Suprapubic skin (tissue), 4 donors: ENCODE data around the gene RNF215. TPM values are rescaled to one million over a fixed set of nuclear protein-coding genes. Genes with fewer than 3 reads are reported as not detected.

Experiments used
- DNase-seq, 2 donors: peaks; one replicate each; pipeline ENCODE4 v3.0.0-alpha.2; 2019; ENCODE audit warnings: low spot score in 2 of 2
- H3K27ac ChIP-seq: fragments of 200-600 bp; sonication (generic); one replicate; pipeline ENCODE4 v1.5.1; 2019
- H3K27me3 ChIP-seq: fragments of 200-600 bp; sonication (generic); one replicate; pipeline ENCODE4 v1.5.1; 2019
- H3K36me3 ChIP-seq: fragments of 200-600 bp; sonication (generic); one replicate; pipeline ENCODE4 v1.5.1; 2019
- H3K4me1 ChIP-seq: fragments of 200-600 bp; sonication (generic); one replicate; pipeline ENCODE4 v1.5.1; 2019
- H3K4me3 ChIP-seq: fragments of 200-600 bp; sonication (generic); one replicate; pipeline ENCODE4 v1.5.1; 2019; ENCODE audit warnings: mild to moderate bottlenecking
- H3K9me3 ChIP-seq: fragments of 200-600 bp; sonication (generic); one replicate; pipeline ENCODE4 v1.5.1; 2019
- EP300 ChIP-seq: sonication (generic); formaldehyde crosslinking; IDR thresholded peaks from one replicate; pipeline ENCODE4 v1.6.1; 2017; ENCODE audit warnings: antibody characterized with exemption
- POLR2A ChIP-seq, 2 donors: fragments of 450-650 bp; IDR thresholded peaks; one replicate each; pipeline ENCODE4 v1.6.1; 2017; ENCODE audit warnings: antibody characterized with exemption in 2 of 2, mild to moderate bottlenecking in 2 of 2, moderate library complexity in 2 of 2
- POLR2AphosphoS5 ChIP-seq, 3 donors: sonication (generic); formaldehyde crosslinking; IDR thresholded peaks; one replicate each; pipeline ENCODE4 v1.6.1; 2017; ENCODE audit warnings: antibody characterized with exemption in 3 of 3
- WGBS: methylation state at CpG from one replicate; pipeline ENCODE4 v1.1.5; 2018; 5-methylcytosine and 5-hydroxymethylcytosine counted together
- total RNA-seq, 4 donors: library from RNA; depleted of rRNA; stranded (reverse); fragments of >200 nt; gene quantifications; one replicate each; pipeline ENCODE4 v1.1.0, GENCODE V29; 2016
- TF ChIP-seq, protein P1 (sequence below), 2 donors: fragments of 200-600 bp in 1 of 2; fragments of 450-650 bp in 1 of 2; sonication (generic) in 1 of 2; IDR thresholded peaks; one replicate each; pipeline ENCODE4 v1.5.1; 2016 to 2019; ENCODE audit warnings: antibody characterized with exemption in 2 of 2, mild to moderate bottlenecking in 1 of 2, moderate library complexity in 1 of 2

The RNF215 gene
- total RNA-seq, 4 donors from 2014 or later = 6.3 to 15.5 (median 10.2) TPM

DNA sequence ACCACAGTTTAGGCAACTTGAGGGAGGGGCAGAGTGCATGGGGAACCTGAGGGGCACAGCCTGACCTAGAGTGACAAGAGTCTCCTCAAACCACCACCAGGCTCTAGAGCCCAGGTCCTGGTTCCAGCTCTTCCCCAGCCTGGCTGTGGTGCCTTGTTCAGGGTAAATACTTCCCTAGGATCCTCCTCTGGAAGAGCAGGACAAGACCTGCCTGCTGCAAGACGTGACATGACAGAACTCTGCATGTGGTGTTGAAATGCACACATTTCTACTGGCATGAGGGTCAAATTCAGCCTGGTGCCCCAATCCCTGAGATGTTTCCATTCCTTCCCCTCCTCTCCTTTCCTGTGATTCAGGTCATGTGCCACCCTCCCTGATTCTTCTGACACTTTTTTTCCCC lies 12.9 kb upstream of the RNF215 start:
- TF ChIP-seq POLR2AphosphoS5 (IDR thresholded peaks at IDR 0.05) = no peak
- TF ChIP-seq, protein P1, sequence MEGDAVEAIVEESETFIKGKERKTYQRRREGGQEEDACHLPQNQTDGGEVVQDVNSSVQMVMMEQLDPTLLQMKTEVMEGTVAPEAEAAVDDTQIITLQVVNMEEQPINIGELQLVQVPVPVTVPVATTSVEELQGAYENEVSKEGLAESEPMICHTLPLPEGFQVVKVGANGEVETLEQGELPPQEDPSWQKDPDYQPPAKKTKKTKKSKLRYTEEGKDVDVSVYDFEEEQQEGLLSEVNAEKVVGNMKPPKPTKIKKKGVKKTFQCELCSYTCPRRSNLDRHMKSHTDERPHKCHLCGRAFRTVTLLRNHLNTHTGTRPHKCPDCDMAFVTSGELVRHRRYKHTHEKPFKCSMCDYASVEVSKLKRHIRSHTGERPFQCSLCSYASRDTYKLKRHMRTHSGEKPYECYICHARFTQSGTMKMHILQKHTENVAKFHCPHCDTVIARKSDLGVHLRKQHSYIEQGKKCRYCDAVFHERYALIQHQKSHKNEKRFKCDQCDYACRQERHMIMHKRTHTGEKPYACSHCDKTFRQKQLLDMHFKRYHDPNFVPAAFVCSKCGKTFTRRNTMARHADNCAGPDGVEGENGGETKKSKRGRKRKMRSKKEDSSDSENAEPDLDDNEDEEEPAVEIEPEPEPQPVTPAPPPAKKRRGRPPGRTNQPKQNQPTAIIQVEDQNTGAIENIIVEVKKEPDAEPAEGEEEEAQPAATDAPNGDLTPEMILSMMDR (IDR thresholded peaks at IDR 0.05) = no peak
- no peak for TF ChIP-seq EP300
- TF ChIP-seq POLR2A (IDR thresholded peaks at IDR 0.05) = no peak
- no peaks in the 10 kb centered on the region for H3K27me3 ChIP-seq
- WGBS = 57% methylated on average over 1 of the region's 1 CpG
- peak overlapping the region; percentile 40 for H3K27ac ChIP-seq
- no peak for DNase-seq
- no peaks in the 10 kb centered on the region for H3K9me3 ChIP-seq
- H3K4me1 ChIP-seq = peaks cover 44% of the 10 kb centered on the region
- no peak overlapping the region for H3K4me3 ChIP-seq
- no peaks in the 10 kb centered on the region for H3K36me3 ChIP-seq

DNA sequence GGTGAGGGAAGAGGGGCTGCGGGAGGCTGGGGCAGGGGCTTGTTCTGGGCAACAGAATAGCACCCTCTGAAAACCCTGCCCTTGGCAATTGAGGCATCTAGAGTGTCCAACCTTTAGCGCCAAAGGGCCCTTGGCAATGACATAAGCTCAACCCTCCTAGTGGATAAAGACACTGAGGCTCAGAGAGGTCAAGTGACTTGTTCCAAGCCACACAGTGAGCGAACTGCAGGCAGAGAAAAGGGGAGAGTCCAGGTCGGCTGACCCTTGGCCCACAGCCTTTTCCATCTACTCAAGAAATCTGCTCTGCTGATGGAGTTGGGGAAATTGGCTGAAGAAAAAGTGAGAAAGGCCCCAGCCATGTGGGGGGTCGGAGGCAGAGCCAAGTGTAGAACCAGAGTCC lies 12.5 kb upstream of the RNF215 start:
- 77% methylated on average over 5 of the region's 5 CpGs for WGBS
- no peak for DNase-seq
- Histone ChIP-seq H3K27me3 (no peaks in the 10 kb centered on the region), H3K36me3 (no peaks in the 10 kb centered on the region), H3K4me1 (peaks cover 44% of the 10 kb centered on the region), H3K27ac (peak overlapping the region; percentile 40), H3K4me3 (no peak overlapping the region), H3K9me3 (no peaks in the 10 kb centered on the region)
- no peak for TF ChIP-seq EP300
- TF ChIP-seq, protein P1 (IDR thresholded peaks at IDR 0.05) = no peak
- no peak for TF ChIP-seq POLR2AphosphoS5 (IDR thresholded peaks at IDR 0.05)
- TF ChIP-seq POLR2A (IDR thresholded peaks at IDR 0.05) = no peak

DNA sequence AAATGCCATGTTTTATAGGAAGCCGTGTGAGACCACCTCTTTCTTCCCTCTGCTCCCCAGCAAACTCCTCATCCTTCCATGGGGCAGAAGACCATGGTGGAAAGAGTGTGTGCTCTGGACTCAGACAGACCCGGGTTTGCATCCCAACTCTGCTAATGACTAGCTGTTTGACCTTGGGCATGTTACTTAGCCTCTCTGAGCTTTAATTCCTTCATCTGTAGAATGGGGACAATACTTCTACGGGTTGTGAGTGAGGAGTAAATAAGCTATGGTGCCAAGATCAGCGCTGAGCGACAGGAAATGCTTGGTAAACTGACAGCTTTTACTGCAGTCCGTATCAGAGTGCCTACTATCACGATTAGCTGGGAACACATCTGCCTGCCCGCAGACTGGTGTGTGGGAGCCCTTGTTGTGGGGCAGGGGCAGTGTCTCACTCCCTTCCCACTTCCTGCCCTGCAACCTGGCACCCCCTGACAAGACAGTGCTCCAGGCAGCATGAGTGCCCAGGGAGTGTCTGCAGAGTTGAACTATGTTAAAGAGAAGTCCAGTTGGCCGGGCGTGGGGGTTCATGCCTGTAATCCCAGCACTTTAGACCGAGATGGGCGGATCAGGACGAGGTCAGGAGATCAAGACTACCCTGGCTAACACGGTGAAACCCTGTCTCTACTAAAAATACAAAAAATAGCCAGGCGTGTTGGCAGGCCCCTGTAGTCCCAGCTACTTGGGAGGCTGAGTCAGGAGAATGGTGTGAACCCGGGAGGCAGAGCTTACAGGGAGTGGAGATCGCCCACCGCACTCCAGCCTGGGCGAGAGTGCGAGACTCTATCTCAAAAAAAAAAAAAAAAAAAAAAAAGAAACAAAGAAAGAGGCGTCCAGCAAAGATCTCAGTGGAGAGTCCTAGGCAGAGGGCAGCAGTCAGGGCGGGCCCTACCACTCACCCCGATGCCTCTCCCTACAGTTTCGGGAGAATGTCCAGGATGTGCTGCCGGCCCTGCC lies 11.8 kb upstream of the RNF215 start:
- TF ChIP-seq EP300 (no peak), POLR2A (IDR thresholded peaks at IDR 0.05) (no peak), POLR2AphosphoS5 (IDR thresholded peaks at IDR 0.05) (no peak)
- TF ChIP-seq, protein P1 (IDR thresholded peaks at IDR 0.05) = no peak
- H3K27ac ChIP-seq = peak overlapping the region; percentile 40
- WGBS = 54% methylated on average over 23 of the region's 25 CpGs
- H3K27me3 ChIP-seq = no peaks in the 10 kb centered on the region
- peak overlapping the region; percentile 64 for H3K4me3 ChIP-seq
- H3K4me1 ChIP-seq = peaks cover 39% of the 10 kb centered on the region
- no peaks in the 10 kb centered on the region for H3K9me3 ChIP-seq
- no peaks in the 10 kb centered on the region for H3K36me3 ChIP-seq
- DNase-seq = no peak

DNA sequence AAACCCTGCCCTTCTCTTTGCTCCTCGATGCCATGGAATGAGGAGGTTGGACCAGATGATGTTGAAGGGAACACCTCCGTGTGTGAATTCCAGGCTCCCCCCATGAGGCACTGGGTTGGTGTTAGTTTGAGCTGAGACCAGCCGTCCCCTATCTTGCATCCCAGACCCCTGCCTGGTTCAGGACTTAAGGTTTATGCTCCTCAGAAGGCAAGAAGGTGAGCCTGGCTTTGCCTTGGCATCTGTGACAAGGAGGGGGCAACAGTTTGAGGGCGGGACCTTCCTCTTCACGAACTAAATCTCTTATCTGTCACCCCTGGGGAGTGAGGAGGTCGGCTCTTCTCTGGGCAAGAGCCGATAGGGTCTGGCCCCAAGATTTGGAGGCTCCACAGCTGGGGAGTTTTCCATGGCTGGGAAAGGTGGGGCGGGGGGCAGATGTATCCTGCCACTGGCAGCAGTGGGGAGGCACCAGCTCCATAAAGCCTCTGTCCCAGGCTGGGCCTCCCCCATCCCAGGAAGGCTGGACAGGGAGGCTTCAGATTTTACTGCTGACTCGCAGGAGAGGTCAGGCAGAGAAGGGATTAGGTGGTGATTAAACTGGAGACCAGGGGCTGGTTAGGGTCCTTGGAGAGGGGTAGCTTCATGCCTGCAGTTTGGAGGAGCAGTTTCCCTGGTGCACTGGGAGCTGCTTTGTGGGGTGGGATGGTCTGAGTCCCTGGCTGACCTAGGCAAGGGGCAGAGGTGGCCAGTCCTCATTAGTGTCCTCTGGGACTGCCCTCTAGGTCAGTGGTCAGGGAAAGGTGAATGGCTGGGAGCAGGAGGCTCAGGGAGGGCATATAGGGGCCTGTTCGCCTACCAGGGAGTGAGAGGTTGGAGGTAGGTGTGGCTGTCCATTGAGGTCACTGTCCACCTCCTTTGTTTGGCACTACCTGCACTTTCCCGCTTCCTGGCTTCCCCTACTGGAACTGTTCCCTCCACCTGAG lies 10.7 kb upstream of the RNF215 start:
- Histone ChIP-seq H3K9me3 (no peaks in the 10 kb centered on the region), H3K27ac (peak overlapping the region; percentile 71), H3K36me3 (no peaks in the 10 kb centered on the region), H3K27me3 (no peaks in the 10 kb centered on the region), H3K4me3 (peak overlapping the region; percentile 64), H3K4me1 (peaks cover 38% of the 10 kb centered on the region)
- WGBS = 56% methylated on average over 6 of the region's 11 CpGs
- TF ChIP-seq POLR2A (IDR thresholded peaks at IDR 0.05) (no peak), POLR2AphosphoS5 (IDR thresholded peaks at IDR 0.05) (no peak), EP300 (no peak)
- TF ChIP-seq, protein P1 (IDR thresholded peaks at IDR 0.05) = no peak
- DNase-seq = no peak
